HEK293T (cell line): Measurements from ENCODE around the gene TCP11L2.

ENCODE experiments used
- CTCF ChIA-PET: fragments of 350-600 bp; formaldehyde crosslinking; extraction: SDS; loops from one replicate; lab custom pipeline; 2021; ENCODE audit warnings: antibody characterized with exemption, inconsistent platforms; lab: Yijun Ruan, JAX
- POLR2A ChIA-PET: fragments of 350-600 bp; formaldehyde crosslinking; extraction: SDS; loops from one replicate; lab custom pipeline; 2020; ENCODE audit warnings: antibody characterized with exemption, inconsistent platforms; lab: Yijun Ruan, JAX
- DNase-seq: peaks from one replicate; pipeline ENCODE4 v3.0.0; 2012; ENCODE audit warnings: mixed read lengths; ENCODE audit errors: extremely low spot score
- ARNT ChIP-seq: fragments of 450-650 bp; IDR thresholded peaks from 2 replicates; pipeline ENCODE4 v1.6.1; 2017; ENCODE audit warnings: mild to moderate bottlenecking
- BHLHE40 ChIP-seq: fragments of 450-650 bp; IDR thresholded peaks from 2 replicates; pipeline ENCODE4 v1.6.1; 2016; ENCODE audit warnings: mild to moderate bottlenecking, moderate library complexity, borderline replicate concordance
- CTBP1 ChIP-seq: fragments of 450-650 bp; IDR thresholded peaks from 2 replicates; pipeline ENCODE4 v1.6.1; 2016; ENCODE audit warnings: borderline replicate concordance
- ELF4 ChIP-seq: fragments of 450-650 bp; IDR thresholded peaks from 2 replicates; pipeline ENCODE4 v1.6.1; 2017; ENCODE audit warnings: antibody characterized with exemption
- FOXA1 ChIP-seq: fragments of 450-650 bp; IDR thresholded peaks from 2 replicates; pipeline ENCODE4 v1.6.1; 2016; ENCODE audit warnings: mild to moderate bottlenecking
- FOXK2 ChIP-seq: fragments of 450-650 bp; IDR thresholded peaks from 2 replicates; pipeline ENCODE4 v1.6.1; 2016; ENCODE audit warnings: mild to moderate bottlenecking
- FOXM1 ChIP-seq: fragments of 450-650 bp; IDR thresholded peaks from 2 replicates; pipeline ENCODE4 v1.6.1; 2017; ENCODE audit warnings: mild to moderate bottlenecking, borderline replicate concordance
- HDGF ChIP-seq: fragments of 450-650 bp; IDR thresholded peaks from 2 replicates; pipeline ENCODE4 v1.6.1; 2017; ENCODE audit warnings: antibody characterized with exemption, borderline replicate concordance
- L3MBTL2 ChIP-seq: fragments of 450-650 bp; conservative IDR thresholded peaks from 2 replicates; pipeline ENCODE4 v1.6.1; 2016; ENCODE audit warnings: mild to moderate bottlenecking
- LEF1 ChIP-seq: fragments of 450-650 bp; IDR thresholded peaks from 2 replicates; pipeline ENCODE4 v1.6.1; 2017; ENCODE audit warnings: mild to moderate bottlenecking, borderline replicate concordance
- NFRKB ChIP-seq: fragments of 450-650 bp; IDR thresholded peaks from 2 replicates; pipeline ENCODE4 v1.6.1; 2016; ENCODE audit warnings: mild to moderate bottlenecking, moderate library complexity
- PKNOX1 ChIP-seq: fragments of 450-650 bp; IDR thresholded peaks from 2 replicates; pipeline ENCODE4 v1.6.1; 2016
- SP1 ChIP-seq: fragments of 450-650 bp; IDR thresholded peaks from 2 replicates; pipeline ENCODE4 v1.6.1; 2017
- SUZ12 ChIP-seq: fragments of 450-650 bp; IDR thresholded peaks from 2 replicates; pipeline ENCODE4 v1.6.1; 2016; ENCODE audit warnings: mild to moderate bottlenecking
- TARDBP ChIP-seq: fragments of 450-650 bp; IDR thresholded peaks from 2 replicates; pipeline ENCODE4 v1.6.1; 2016
- ZNF384 ChIP-seq: fragments of 450-650 bp; IDR thresholded peaks from 2 replicates; pipeline ENCODE4 v1.6.1; 2016

The TCP11L2 gene

DNA sequence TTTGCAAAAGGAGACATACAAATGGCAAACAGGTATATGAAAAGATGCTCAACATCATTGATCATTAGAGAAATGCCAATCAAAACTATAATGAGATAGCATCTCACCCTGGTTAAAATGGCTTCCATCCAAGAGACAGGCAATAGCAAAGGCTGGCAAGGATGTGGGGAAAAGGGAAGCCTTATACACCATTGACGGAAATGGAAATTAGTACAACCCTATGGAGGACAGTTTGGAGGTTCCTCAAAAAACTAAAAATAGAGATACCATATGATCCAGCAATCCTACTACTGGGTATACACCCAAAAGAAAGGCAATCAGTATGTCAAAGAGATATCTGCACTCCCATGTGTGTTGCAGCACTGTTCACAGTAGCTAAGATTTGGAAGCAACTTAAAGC is 37.4 kb upstream of the TCP11L2 start:
- ChIA-PET POLR2A (no interaction called here), CTCF (no interaction called here)
- no peak for TF ChIP-seq FOXK2
- no peak for TF ChIP-seq ARNT
- TF ChIP-seq HDGF, result no peak
- TF ChIP-seq NFRKB, result no peak
- TF ChIP-seq LEF1, result no peak
- TF ChIP-seq CTBP1, result no peak
- no peak for TF ChIP-seq L3MBTL2
- no peak for TF ChIP-seq BHLHE40
- TF ChIP-seq TARDBP, result no peak
- TF ChIP-seq FOXA1, result no peak
- no peak for TF ChIP-seq ELF4
- no peak for TF ChIP-seq SUZ12
- TF ChIP-seq PKNOX1, result no peak
- TF ChIP-seq FOXM1, result no peak

GRCh38 chr12:106267535-106267934 is 35.0 kb upstream of the TCP11L2 start:
- POLR2A ChIA-PET, result no interaction called here
- TF ChIP-seq NFRKB (no peak), CTBP1 (no peak), L3MBTL2 (no peak), FOXK2 (no peak)
- DNase-seq, result no peak
- CTCF ChIA-PET, result no interaction called here

More for the DNA sequence above, 37.4 kb upstream of the TCP11L2 start:
- no peak for DNase-seq

- ChIA-PET POLR2A (no interaction called here), CTCF (interaction anchor here (0.7 kb wide), 1 partner anchor 824 kb away, joined by 8 read pairs; no protein-coding TSS in a partner anchor)
- no peak for DNase-seq
- TF ChIP-seq FOXK2 (no peak), ARNT (no peak), ZNF384 (no peak), L3MBTL2 (no peak), FOXA1 (no peak), LEF1 (no peak), TARDBP (no peak), PKNOX1 (no peak), CTBP1 (no peak), HDGF (no peak), NFRKB (no peak), BHLHE40 (no peak), SUZ12 (no peak), SP1 (no peak), ELF4 (no peak), FOXM1 (no peak)
Measured at GRCh38 chr12:106269150-106269771, 33.3 kb upstream of the TCP11L2 start.

- no peak for DNase-seq
- POLR2A ChIA-PET, result no interaction called here
- CTCF ChIA-PET, result no interaction called here
Measured at GRCh38 chr12:106271575-106272505, 30.7 kb upstream of the TCP11L2 start.

DNA sequence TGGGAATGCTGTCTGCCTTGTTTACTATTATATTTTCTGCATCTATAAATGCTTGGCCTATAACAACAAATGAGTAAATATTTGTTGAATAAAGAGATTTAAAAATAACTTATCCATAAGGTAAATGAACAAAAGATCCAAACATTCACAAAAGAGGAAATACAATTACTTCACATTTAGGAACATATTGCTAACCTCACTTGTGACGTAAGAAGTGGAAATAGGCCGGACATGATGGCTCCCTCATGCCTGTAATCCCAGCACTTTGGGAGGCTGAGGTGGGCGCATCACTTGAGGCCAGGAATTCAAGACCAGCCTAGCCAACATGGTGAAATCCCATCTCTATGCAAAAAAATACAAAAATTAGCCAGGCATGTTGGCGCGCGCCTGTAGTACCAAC is 29.0 kb upstream of the TCP11L2 start:
- ChIA-PET CTCF (no interaction called here), POLR2A (no interaction called here)
- no peak for DNase-seq
- TF ChIP-seq ELF4, result no peak
- TF ChIP-seq HDGF, result no peak
- TF ChIP-seq FOXK2, result no peak
- TF ChIP-seq FOXA1, result no peak
- no peak for TF ChIP-seq ARNT
- no peak for TF ChIP-seq ZNF384
- TF ChIP-seq SUZ12, result no peak
- TF ChIP-seq L3MBTL2, result no peak
- no peak for TF ChIP-seq PKNOX1
- TF ChIP-seq LEF1, result no peak
- no peak for TF ChIP-seq BHLHE40

More at GRCh38 chr12:106271575-106272505, 30.7 kb upstream of the TCP11L2 start:
- TF ChIP-seq CTBP1 (no peak), ZNF384 (no peak), FOXA1 (no peak), ARNT (no peak), BHLHE40 (no peak), SUZ12 (no peak), SP1 (no peak), NFRKB (no peak), TARDBP (no peak), FOXK2 (no peak), FOXM1 (no peak), HDGF (no peak)
